RWPE1 (cell line): ENCODE measurements around the gene ALG14.

Experiments
- CTCF ChIA-PET: fragments of 350-600 bp; sonication (Branson Sonifier 250); formaldehyde crosslinking; extraction: SDS; loops from one replicate; lab custom pipeline; 2021; lab: Yijun Ruan, JAX
- POLR2A ChIA-PET: fragments of 400-600 bp; formaldehyde crosslinking; extraction: SDS; loops from one replicate; lab custom pipeline; 2020; ENCODE audit warnings: antibody characterized with exemption; ENCODE audit not compliant: low non-redundant PET; lab: Yijun Ruan, JAX
- DNase-seq: peaks from one replicate; pipeline ENCODE4 v3.0.0; 2012; ENCODE audit warnings: low spot score
- H3K27ac ChIP-seq: fragments of 450-650 bp; 2 replicates; pipeline ENCODE4 v1.5.1; 2017
- TF ChIP-seq, protein P1 (sequence below): fragments of 450-650 bp; conservative IDR thresholded peaks from 2 replicates; pipeline ENCODE4 v1.5.1; 2017; ENCODE audit warnings: low read depth, mild to moderate bottlenecking

Gene ALG14

DNA sequence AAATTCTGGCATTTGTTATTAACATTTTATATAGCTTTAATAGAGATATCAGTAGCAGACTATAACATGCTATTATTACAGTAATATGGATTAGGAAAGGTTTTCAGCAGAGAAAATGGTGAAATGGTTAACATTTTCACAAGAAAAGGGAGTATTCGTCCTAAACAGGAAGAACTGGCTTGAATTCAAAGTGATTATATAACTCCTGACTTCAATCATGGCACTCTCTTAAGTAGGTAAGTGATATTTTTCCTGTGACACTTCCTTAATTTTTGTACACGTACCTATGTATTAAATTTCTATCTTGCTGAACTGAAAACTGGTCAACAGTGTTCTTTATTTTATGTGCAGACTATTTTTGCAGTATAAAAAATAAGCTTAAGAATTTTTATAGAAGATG lies 77.9 kb downstream of the ALG14 start:
- ChIA-PET POLR2A (no interaction called here), CTCF (interaction anchor here (0.6 to 1.0 kb wide), 2 partner anchors 47 to 1788 kb away, joined by 3 read pairs; no protein-coding TSS in a partner anchor)
- DNase-seq: no peak
- no peak overlapping the region for H3K27ac ChIP-seq
- TF ChIP-seq, protein P1, sequence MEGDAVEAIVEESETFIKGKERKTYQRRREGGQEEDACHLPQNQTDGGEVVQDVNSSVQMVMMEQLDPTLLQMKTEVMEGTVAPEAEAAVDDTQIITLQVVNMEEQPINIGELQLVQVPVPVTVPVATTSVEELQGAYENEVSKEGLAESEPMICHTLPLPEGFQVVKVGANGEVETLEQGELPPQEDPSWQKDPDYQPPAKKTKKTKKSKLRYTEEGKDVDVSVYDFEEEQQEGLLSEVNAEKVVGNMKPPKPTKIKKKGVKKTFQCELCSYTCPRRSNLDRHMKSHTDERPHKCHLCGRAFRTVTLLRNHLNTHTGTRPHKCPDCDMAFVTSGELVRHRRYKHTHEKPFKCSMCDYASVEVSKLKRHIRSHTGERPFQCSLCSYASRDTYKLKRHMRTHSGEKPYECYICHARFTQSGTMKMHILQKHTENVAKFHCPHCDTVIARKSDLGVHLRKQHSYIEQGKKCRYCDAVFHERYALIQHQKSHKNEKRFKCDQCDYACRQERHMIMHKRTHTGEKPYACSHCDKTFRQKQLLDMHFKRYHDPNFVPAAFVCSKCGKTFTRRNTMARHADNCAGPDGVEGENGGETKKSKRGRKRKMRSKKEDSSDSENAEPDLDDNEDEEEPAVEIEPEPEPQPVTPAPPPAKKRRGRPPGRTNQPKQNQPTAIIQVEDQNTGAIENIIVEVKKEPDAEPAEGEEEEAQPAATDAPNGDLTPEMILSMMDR: no peak

DNA sequence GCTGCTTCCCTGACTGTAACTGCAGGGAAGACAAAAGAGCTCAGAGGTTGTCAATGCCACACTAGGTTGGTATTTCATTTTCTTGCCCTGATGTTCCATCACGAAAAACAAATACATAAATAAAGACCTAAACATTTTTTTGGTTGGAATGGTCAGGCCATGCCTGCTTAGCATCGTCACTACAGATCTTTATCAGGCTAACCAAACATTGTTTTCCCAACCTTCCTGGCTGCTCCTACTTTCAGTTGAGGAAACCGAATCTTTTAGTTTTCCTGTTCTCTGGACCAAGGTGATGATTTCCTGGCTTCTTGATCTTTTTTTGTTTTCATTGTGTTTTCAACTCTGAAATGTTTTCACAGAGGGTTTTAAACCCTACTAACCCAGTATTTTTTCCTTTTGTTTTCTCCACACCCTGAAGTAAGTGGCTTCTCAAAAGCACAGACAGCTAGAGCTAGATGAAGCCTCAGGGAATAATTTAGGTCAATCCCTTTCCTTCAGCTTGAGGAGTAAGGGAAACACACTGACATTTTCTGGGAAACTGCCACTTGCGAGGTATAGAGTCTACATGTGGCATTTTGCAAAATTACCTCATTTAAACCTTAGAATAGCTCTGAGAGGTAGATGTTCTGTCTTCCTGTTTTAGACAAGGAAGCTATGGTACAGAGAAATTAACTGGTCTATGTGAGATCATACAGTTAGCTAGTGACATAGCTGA lies 78.7 kb downstream of the ALG14 start:
- no peak overlapping the region for H3K27ac ChIP-seq
- TF ChIP-seq, protein P1: no peak
- ChIA-PET POLR2A (no interaction called here), CTCF (interaction anchor here (0.6 kb wide), 1 partner anchor 1788 kb away, joined by 3 read pairs; no protein-coding TSS in a partner anchor)
- no peak for DNase-seq

DNA sequence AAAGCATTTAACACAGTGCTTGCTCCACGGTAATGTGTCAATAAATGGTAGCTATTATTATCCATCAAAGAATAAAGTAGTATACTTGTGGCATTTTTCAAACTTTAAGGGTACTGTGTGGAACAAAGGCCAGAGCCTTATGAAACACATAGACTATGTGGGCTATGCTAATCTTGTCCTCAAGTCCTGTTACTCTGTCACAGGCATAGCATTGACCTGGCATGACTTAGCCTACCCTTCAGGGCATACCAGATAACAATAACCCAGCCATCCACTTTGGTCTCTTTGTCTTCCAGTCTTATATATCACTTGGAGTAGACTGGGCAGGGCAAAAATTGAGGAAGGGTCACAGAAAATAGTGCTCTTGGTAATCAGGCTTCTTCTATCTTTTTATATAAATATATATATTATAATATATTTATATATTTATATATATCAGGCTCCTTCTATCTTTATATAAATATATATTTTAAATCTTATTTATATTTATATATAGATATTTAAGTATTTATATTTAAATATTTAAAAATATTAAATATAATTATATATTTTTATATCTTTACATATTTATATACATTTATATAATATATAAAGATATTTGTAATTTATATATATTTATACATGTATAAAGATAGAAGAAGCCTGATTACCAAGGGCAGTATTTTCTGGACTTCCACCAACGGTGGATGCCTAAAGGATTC lies 79.7 kb downstream of the ALG14 start:
- TF ChIP-seq, protein P1: no peak
- ChIA-PET POLR2A (no interaction called here), CTCF (no interaction called here)
- DNase-seq: no peak
- no peak overlapping the region for H3K27ac ChIP-seq

DNA sequence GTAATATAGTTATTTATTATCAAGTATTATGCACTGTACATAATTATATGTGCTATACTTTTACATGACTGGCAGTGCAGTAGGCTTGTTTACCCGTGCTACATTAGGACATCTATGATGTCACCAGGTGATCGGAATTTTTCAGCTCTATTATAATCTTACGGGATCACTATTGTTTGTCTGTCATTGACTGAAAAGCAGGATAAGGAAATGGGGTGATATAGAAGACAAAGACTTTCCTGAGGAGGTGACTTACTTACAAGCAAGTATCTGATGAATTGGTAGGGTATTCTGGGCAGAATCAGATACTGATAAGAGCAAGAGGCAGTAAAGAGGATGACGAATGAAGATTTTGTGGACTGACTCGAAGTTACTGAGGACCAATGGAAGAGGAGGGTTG lies 80.6 kb downstream of the ALG14 start:
- TF ChIP-seq, protein P1: no peak
- no peak for DNase-seq
- ChIA-PET POLR2A (no interaction called here), CTCF (no interaction called here)
- H3K27ac ChIP-seq: no peak overlapping the region

DNA sequence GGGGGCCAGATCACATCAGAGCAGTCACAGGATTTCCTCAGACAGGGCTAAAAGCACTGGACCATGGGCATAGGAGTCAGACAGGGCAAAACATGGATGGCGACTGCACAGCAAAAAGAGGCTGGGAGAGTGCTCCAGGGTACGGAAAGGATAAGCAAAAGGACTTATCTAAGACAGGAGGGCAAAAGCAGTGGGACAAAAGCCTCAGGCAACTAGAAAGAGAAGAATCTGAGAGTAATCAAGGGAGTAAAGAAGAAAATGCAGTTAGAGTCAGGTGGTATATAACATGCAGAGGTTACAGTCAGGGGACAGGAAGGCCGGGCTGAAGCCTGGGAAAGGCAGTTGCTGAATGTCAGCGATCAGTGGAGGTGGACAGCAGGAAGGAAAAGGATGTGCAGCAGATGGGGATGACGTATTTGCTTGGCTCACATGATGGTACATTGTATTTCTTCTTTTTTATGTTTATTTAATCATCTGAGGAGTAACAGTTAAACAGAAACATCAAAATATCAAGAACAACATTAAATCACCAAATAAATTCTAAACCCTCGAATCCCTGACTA lies 82.8 kb downstream of the ALG14 start:
- ChIA-PET CTCF (no interaction called here), POLR2A (no interaction called here)
- no peak overlapping the region for H3K27ac ChIP-seq
- TF ChIP-seq, protein P1: no peak
- DNase-seq: no peak

DNA sequence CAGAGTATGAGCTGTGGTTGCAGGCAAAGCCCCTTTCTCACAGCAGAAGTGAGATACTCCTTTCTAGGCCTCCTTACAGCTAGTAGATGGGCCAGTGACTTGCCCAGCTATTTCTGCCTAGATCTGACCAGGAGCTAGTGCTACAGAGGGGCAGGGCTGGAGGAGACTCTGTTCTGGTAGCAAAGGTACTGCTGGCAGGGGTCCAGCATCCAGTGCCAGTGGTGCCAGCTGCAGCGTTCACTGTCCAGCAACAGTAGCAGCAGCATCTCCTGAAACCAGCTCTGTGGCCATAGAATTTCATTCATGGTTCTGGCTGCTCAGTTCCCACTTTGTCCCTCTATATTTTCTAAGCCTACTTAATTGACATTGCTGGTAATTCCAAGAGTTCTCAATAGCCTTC lies 83.4 kb downstream of the ALG14 start:
- DNase-seq: no peak
- TF ChIP-seq, protein P1: no peak
- ChIA-PET POLR2A (no interaction called here), CTCF (interaction anchor here (0.6 kb wide), 1 partner anchor 337 kb away, joined by 4 read pairs; no protein-coding TSS in a partner anchor)
- no peak overlapping the region for H3K27ac ChIP-seq
